PC-3 (cell line): ENCODE data around the gene RAD23A. TPM values are rescaled to one million over a fixed set of nuclear protein-coding genes. Genes with fewer than 3 reads are reported as not detected.
"Not testable (repeated sequence)": the region's sequence is repeated elsewhere in the genome, so short reads cannot be mapped to it uniquely, and the experiment has no call there.

Experiments
- ATAC-seq: fragments of 200-7000 bp; cut with Tn5 transposase; 2 replicates; pipeline ENCODE4 v1.9.1; 2020; ENCODE audit warnings: mild to moderate bottlenecking, moderate library complexity
- BruUV-seq: library from RNA; stranded (reverse); fragments of 400-500 nt; replicated peaks from 2 replicates; lab custom pipeline; 2021; lab: Mats Ljungman, UMichigan
- CTCF ChIA-PET: fragments of 300-600 bp; sonication (Branson Sonifier 250); formaldehyde crosslinking; loops from one replicate; lab custom pipeline; 2022; ENCODE audit warnings: antibody characterized with exemption; lab: Charles Lee
- POLR2A ChIA-PET: fragments of 300-600 bp; sonication (Branson Sonifier 250); formaldehyde crosslinking; loops from one replicate; lab custom pipeline; 2022; ENCODE audit warnings: antibody characterized with exemption; ENCODE audit not compliant: unreplicated experiment; lab: Charles Lee
- DNase-seq: peaks from one replicate; pipeline ENCODE4 v3.0.0-alpha.2; 2015
- H2AFZ ChIP-seq: fragments of 300-600 bp; sonication (generic); 2 replicates; pipeline ENCODE4 v1.6.0; 2016; ENCODE audit warnings: antibody characterized with exemption, low read length
- H3F3A ChIP-seq: fragments of 300-600 bp; sonication (generic); one replicate; pipeline ENCODE4 v1.6.0; 2017; ENCODE audit warnings: antibody characterized with exemption, low read length, control low read depth, mild to moderate bottlenecking; ENCODE audit not compliant: unreplicated experiment
- H3K27ac ChIP-seq: fragments of 300-600 bp; sonication (generic); 2 replicates; pipeline ENCODE4 v1.5.1; 2016; ENCODE audit warnings: mild to moderate bottlenecking, low read length
- H3K27me3 ChIP-seq: fragments of 300-600 bp; sonication (generic); 2 replicates; pipeline ENCODE4 v1.6.1; 2016; ENCODE audit warnings: low read length, mixed read lengths
- H3K36me3 ChIP-seq: fragments of 300-600 bp; sonication (generic); 2 replicates; pipeline ENCODE4 v1.6.1; 2016; ENCODE audit warnings: low read depth, mixed run types, low read length, mixed read lengths
- H3K4me1 ChIP-seq: fragments of 300-600 bp; sonication (generic); 2 replicates; pipeline ENCODE4 v1.5.1; 2016; ENCODE audit warnings: low read length; ENCODE audit not compliant: insufficient read depth
- H3K4me2 ChIP-seq: fragments of 300-600 bp; sonication (generic); 2 replicates; pipeline ENCODE4 v1.6.0; 2016; ENCODE audit warnings: low read length
- H3K4me3 ChIP-seq: fragments of 300-600 bp; sonication (generic); 2 replicates; pipeline ENCODE4 v1.5.1; 2016; ENCODE audit warnings: mild to moderate bottlenecking, low read length, mixed read lengths
- H3K79me2 ChIP-seq: fragments of 300-600 bp; sonication (generic); 2 replicates; pipeline ENCODE4 v1.6.1; 2017; ENCODE audit warnings: low read length, mixed read lengths
- H3K9ac ChIP-seq: fragments of 300-600 bp; sonication (generic); 2 replicates; pipeline ENCODE4 v1.6.0; 2016; ENCODE audit warnings: mild to moderate bottlenecking, low read length
- H3K9me2 ChIP-seq: fragments of 300-600 bp; sonication (generic); replicated peaks from 2 replicates; pipeline ENCODE4 v1.6.1; 2016; ENCODE audit warnings: mixed run types, low read length, mixed read lengths
- H3K9me3 ChIP-seq: fragments of 300-600 bp; sonication (generic); 2 replicates; pipeline ENCODE4 v1.6.1; 2016; ENCODE audit warnings: low read length, mixed read lengths
- H4K20me1 ChIP-seq: fragments of 300-600 bp; sonication (generic); 2 replicates; pipeline ENCODE4 v1.6.1; 2016; ENCODE audit warnings: low read length, mixed read lengths
- CTCF ChIP-seq: fragments of 300-600 bp; sonication (generic); conservative IDR thresholded peaks from 2 replicates; pipeline ENCODE4 v1.5.1; 2017; ENCODE audit warnings: antibody characterized with exemption, low read depth, mild to moderate bottlenecking, low read length
- EZH2 ChIP-seq: fragments of 300-600 bp; sonication (generic); IDR thresholded peaks from one replicate; pipeline ENCODE4 v1.6.1; 2017; ENCODE audit warnings: antibody characterized with exemption, mild to moderate bottlenecking, low read length; ENCODE audit not compliant: unreplicated experiment
- EZH2phosphoT487 ChIP-seq: fragments of 300-600 bp; sonication (generic); IDR thresholded peaks from 2 replicates; pipeline ENCODE4 v1.6.1; 2018; ENCODE audit warnings: mild to moderate bottlenecking, antibody characterized with exemption, low read length, borderline replicate concordance
- intact Hi-C: fragments of 100-400 bp; cut with micrococcal nuclease; formaldehyde crosslinking; loops from 2 replicates; pipeline ENCODE4 v1.9.0; 2023
- total RNA-seq: library from RNA; depleted of rRNA; stranded (reverse); fragments of >200 nt; gene quantifications from 2 replicates; pipeline ENCODE4 v1.2.3, GENCODE V29; 2014

RAD23A gene
- total RNA-seq, 1 experiment from 2014 or later, result 418 TPM

GRCh38 chr19:12913011-12913561 lies 32.6 kb upstream of the RAD23A start:
- no peak overlapping the region for H3K9ac ChIP-seq
- TF ChIP-seq EZH2 (no peak), EZH2phosphoT487 (no peak), CTCF (no peak)

GRCh38 chr19:12913851-12914690 lies 31.6 kb upstream of the RAD23A start:
- intact Hi-C loops, result no loop called here
- POLR2A ChIA-PET, result no interaction called here
- no peak overlapping the region for H3K4me2 ChIP-seq
- no peak overlapping the region for H3K9ac ChIP-seq
- DNase-seq (no peak), ATAC-seq (no peak)
- H2AFZ ChIP-seq, result 0 out of 2 replicates have a peak overlapping the region, but pooled peaks have one; percentile 66
- no peaks in the 10 kb centered on the region for H3K9me3 ChIP-seq
- H3K36me3 ChIP-seq, result no peaks in the 10 kb centered on the region
- H3K4me1 ChIP-seq, result peaks cover 17% of the 10 kb centered on the region
- H3K9me2 ChIP-seq, result no peaks in the 10 kb centered on the region
- H3K27me3 ChIP-seq, result no peaks in the 10 kb centered on the region
- peaks cover 4% of the 10 kb centered on the region for H3F3A ChIP-seq
- CTCF ChIA-PET, result no interaction called here
- no peak overlapping the region for H3K4me3 ChIP-seq
- H3K79me2 ChIP-seq, result no peaks in the 10 kb centered on the region
- no TSS peak for BruUV-seq
- H3K27ac ChIP-seq, result no peak overlapping the region
- TF ChIP-seq EZH2, result no peak
- TF ChIP-seq CTCF, result no peak
- no peak for TF ChIP-seq EZH2phosphoT487
- H4K20me1 ChIP-seq, result no peaks in the 10 kb centered on the region

More at GRCh38 chr19:12913011-12913561, 32.6 kb upstream of the RAD23A start:
- DNase-seq (peak; percentile 44), ATAC-seq (peak; percentile 70)
- intact Hi-C loops, result no loop called here
- POLR2A ChIA-PET, result no interaction called here
- CTCF ChIA-PET, result no interaction called here
- no peak overlapping the region for H3K27ac ChIP-seq
- no TSS peak for BruUV-seq
- H3K79me2 ChIP-seq, result no peaks in the 10 kb centered on the region
- peaks cover 14% of the 10 kb centered on the region for H3K4me1 ChIP-seq
- no peaks in the 10 kb centered on the region for H4K20me1 ChIP-seq
- H3K9me3 ChIP-seq, result no peaks in the 10 kb centered on the region
- no peaks in the 10 kb centered on the region for H3K27me3 ChIP-seq
- peak overlapping the region; percentile 64 for H3K4me2 ChIP-seq
- H3K4me3 ChIP-seq, result peak overlapping the region; percentile 29; the same call in 1 of the 2 replicates
- H2AFZ ChIP-seq, result peak overlapping the region; percentile 66
- H3K9me2 ChIP-seq, result no peaks in the 10 kb centered on the region
- no peaks in the 10 kb centered on the region for H3K36me3 ChIP-seq
- peaks cover 4% of the 10 kb centered on the region for H3F3A ChIP-seq

- H3F3A ChIP-seq, H3K4me2 ChIP-seq, H2AFZ ChIP-seq, H3K79me2 ChIP-seq, H3K27ac ChIP-seq, H3K27me3 ChIP-seq, DNase-seq, ATAC-seq, H3K4me3 ChIP-seq, intact Hi-C loops, H3K9me3 ChIP-seq, H4K20me1 ChIP-seq, CTCF ChIA-PET, POLR2A ChIA-PET, H3K9ac ChIP-seq, H3K36me3 ChIP-seq, BruUV-seq, H3K9me2 ChIP-seq: not testable (repeated sequence)
- peaks cover 17% of the 10 kb centered on the region for H3K4me1 ChIP-seq
Measured at GRCh38 chr19:12915860-12916259, 29.8 kb upstream of the RAD23A start.
